HCT116 (cell line): Measurements from ENCODE around the gene PAX1. TPM values are rescaled to one million over a fixed set of nuclear protein-coding genes. Genes with fewer than 3 reads are reported as not detected.

Source experiments
- ATAC-seq: fragments of 200-7000 bp; cut with Tn5 transposase; 2 replicates; pipeline ENCODE4 v1.9.1; 2020; ENCODE audit warnings: mild to moderate bottlenecking, moderate library complexity
- BruUV-seq: library from RNA; stranded (reverse); fragments of 400-500 nt; replicated peaks from 2 replicates; lab custom pipeline; 2021; lab: Mats Ljungman, UMichigan
- CTCF ChIA-PET: fragments of 300-600 bp; sonication (Branson Sonifier 250); formaldehyde crosslinking; loops from one replicate; lab custom pipeline; 2021; ENCODE audit warnings: antibody characterized with exemption; lab: Charles Lee
- POLR2A ChIA-PET: fragments of 300-600, 350-600 bp; sonication (Branson Sonifier 250); formaldehyde crosslinking; loops from one replicate; lab custom pipeline; 2021; ENCODE audit warnings: antibody characterized with exemption; lab: Charles Lee
- RAD21 ChIA-PET, 2 experiments: fragments of 300-600 bp; sonication (Branson Sonifier 250); formaldehyde crosslinking; loops; one replicate each; lab custom pipeline; 2023; ENCODE audit warnings: low total read pairs in 2 of 2; ENCODE audit not compliant: uncharacterized antibody in 2 of 2, unreplicated experiment in 2 of 2, low non-redundant PET in 1 of 2; lab: Charles Lee
- DNase-seq: peaks from one replicate; pipeline ENCODE4 v3.0.0-alpha.2; 2010; ENCODE audit warnings: low read depth, low spot score
- H2AFZ ChIP-seq: fragments of 200-600 bp; shearing (Covaris generic), sonication (generic); 2 replicates; pipeline ENCODE4 v1.6.1; 2017; ENCODE audit warnings: low read depth, mixed run types, mixed read lengths, antibody characterized with exemption, low read length; ENCODE audit not compliant: poor library complexity, severe bottlenecking
- H3K27ac ChIP-seq: 2 replicates; pipeline ENCODE4 v1.5.1; 2012; ENCODE audit warnings: low read depth, low read length
- H3K27me3 ChIP-seq: fragments of 200-600 bp; sonication (generic); 2 replicates; pipeline ENCODE4 v1.6.1; 2016; ENCODE audit warnings: mixed run types, low read length, mixed read lengths; ENCODE audit not compliant: insufficient read depth
- H3K36me3 ChIP-seq, 2 experiments: fragments of 200-500 bp in 1 of 2; fragments of 200-600 bp in 1 of 2; sonication (Bioruptor generic) in 1 of 2; sonication (generic) in 1 of 2; 2 replicates each; pipeline versions ENCODE4 v1.5.1 to v1.6.1; 2014 to 2016; ENCODE audit warnings: low read length in 2 of 2, inconsistent platforms in 1 of 2, mixed read lengths in 1 of 2, mixed run types in 1 of 2; ENCODE audit not compliant: insufficient read depth in 2 of 2, control insufficient read depth in 1 of 2
- H3K4me1 ChIP-seq, 2 experiments: fragments of 200-600 bp in 1 of 2; sonication (generic) in 1 of 2; 2 replicates each; pipeline versions ENCODE4 v1.5.1 to v1.6.1; 2012 to 2017; ENCODE audit warnings: low read length in 2 of 2, inconsistent platforms in 1 of 2, mild to moderate bottlenecking in 1 of 2, mixed read lengths in 1 of 2, mixed run types in 1 of 2, moderate library complexity in 1 of 2; ENCODE audit not compliant: insufficient read depth in 2 of 2, control insufficient read depth in 1 of 2
- H3K4me2 ChIP-seq: fragments of 200-600 bp; sonication (generic); 2 replicates; pipeline ENCODE4 v1.6.1; 2017; ENCODE audit warnings: mixed run types, low read length, mixed read lengths
- H3K4me3 ChIP-seq, 2 experiments: fragments of 200-600 bp in 1 of 2; sonication (generic) in 1 of 2; replicated peaks in 1 of 2; 2 replicates each; pipeline ENCODE4 v1.5.1; 2011 to 2016; ENCODE audit warnings: low read length in 2 of 2, control low read depth in 1 of 2, low read depth in 1 of 2, mild to moderate bottlenecking in 1 of 2, mixed read lengths in 1 of 2, mixed run types in 1 of 2
- H3K79me2 ChIP-seq: fragments of 200-600 bp; sonication (generic); 2 replicates; pipeline ENCODE4 v1.6.1; 2017; ENCODE audit warnings: mild to moderate bottlenecking, mixed run types, low read length, moderate library complexity, mixed read lengths; ENCODE audit not compliant: insufficient read depth
- H3K9ac ChIP-seq: fragments of 200-600 bp; sonication (generic); 2 replicates; pipeline ENCODE4 v1.6.1; 2016; ENCODE audit warnings: low read length, mixed read lengths
- H3K9me2 ChIP-seq: fragments of 200-600 bp; sonication (generic), shearing (Covaris generic); 2 replicates; pipeline ENCODE4 v1.6.1; 2017; ENCODE audit warnings: mixed run types, mild to moderate bottlenecking, moderate library complexity; ENCODE audit not compliant: insufficient read depth
- H3K9me3 ChIP-seq, 2 experiments: fragments of 200-500 bp in 1 of 2; fragments of 200-600 bp in 1 of 2; sonication (Bioruptor generic) in 1 of 2; sonication (generic) in 1 of 2; 2 replicates each; pipeline ENCODE4 v1.6.1; 2014 to 2017; ENCODE audit warnings: low read length in 2 of 2, mixed read lengths in 2 of 2, inconsistent platforms in 1 of 2, low read depth in 1 of 2, mild to moderate bottlenecking in 1 of 2, mixed run types in 1 of 2, moderate library complexity in 1 of 2; ENCODE audit not compliant: control insufficient read depth in 1 of 2, insufficient read depth in 1 of 2
- H4K20me1 ChIP-seq: fragments of 200-600 bp; sonication (generic), shearing (Covaris generic); 2 replicates; pipeline ENCODE4 v1.6.1; 2017; ENCODE audit warnings: mixed run types, mild to moderate bottlenecking, moderate library complexity; ENCODE audit not compliant: insufficient read depth
- EZH2 ChIP-seq: fragments of 200-600 bp; sonication (generic); IDR thresholded peaks from 2 replicates; pipeline ENCODE4 v1.6.1; 2017; ENCODE audit warnings: antibody characterized with exemption, mixed run types
- POLR2A ChIP-seq: IDR thresholded peaks from 2 replicates; pipeline ENCODE4 v1.7.0; 2011; ENCODE audit warnings: borderline replicate concordance; ENCODE audit not compliant: insufficient read depth, insufficient read length; ENCODE audit errors: extremely low read depth
- SIN3A ChIP-seq: IDR thresholded peaks from 2 replicates; pipeline ENCODE4 v1.6.1; 2012; ENCODE audit warnings: low read depth
- SP1 ChIP-seq: IDR thresholded peaks from 2 replicates; pipeline ENCODE4 v1.6.1; 2012; ENCODE audit warnings: low read depth
- SRF ChIP-seq: IDR thresholded peaks from 2 replicates; pipeline ENCODE4 v1.6.1; 2012; ENCODE audit warnings: low read depth
- TCF7L2 ChIP-seq: IDR thresholded peaks from 2 replicates; pipeline ENCODE4 v1.7.0; 2011; ENCODE audit warnings: borderline replicate concordance, inconsistent platforms; ENCODE audit not compliant: insufficient read depth, insufficient read length; ENCODE audit errors: extremely low read depth
- YY1 ChIP-seq: IDR thresholded peaks from 2 replicates; pipeline ENCODE4 v1.6.1; 2011; ENCODE audit warnings: low read length, low read depth, moderate library complexity, mild to moderate bottlenecking; ENCODE audit not compliant: insufficient replicate concordance; ENCODE audit errors: extremely low read depth
- ZFX ChIP-seq: fragments of 450-650 bp; IDR thresholded peaks from 2 replicates; pipeline ENCODE4 v1.6.1; 2017
- ZNF274 ChIP-seq: fragments of 200-500 bp; sonication (Bioruptor generic); IDR thresholded peaks from 2 replicates; pipeline ENCODE4 v1.6.1; 2014; ENCODE audit warnings: mild to moderate bottlenecking, low read depth, low read length, inconsistent platforms
- intact Hi-C: fragments of 100-400 bp; cut with micrococcal nuclease; formaldehyde crosslinking; loops from 2 replicates; pipeline ENCODE4 v1.10.0; 2022
- total RNA-seq: library from RNA; stranded (reverse); gene quantifications from one replicate; pipeline ENCODE4 v1.2.1, GENCODE V29; 2021; ENCODE audit not compliant: unreplicated experiment
- TF ChIP-seq, protein P1 (sequence below): IDR thresholded peaks from 2 replicates; pipeline ENCODE4 v1.6.1; 2012; ENCODE audit warnings: low read depth
- TF ChIP-seq, protein P2 (sequence below): IDR thresholded peaks from 2 replicates; pipeline ENCODE4 v1.6.1; 2012

PAX1 gene
- total RNA-seq, 1 experiment from 2014 or later = not detected

DNA sequence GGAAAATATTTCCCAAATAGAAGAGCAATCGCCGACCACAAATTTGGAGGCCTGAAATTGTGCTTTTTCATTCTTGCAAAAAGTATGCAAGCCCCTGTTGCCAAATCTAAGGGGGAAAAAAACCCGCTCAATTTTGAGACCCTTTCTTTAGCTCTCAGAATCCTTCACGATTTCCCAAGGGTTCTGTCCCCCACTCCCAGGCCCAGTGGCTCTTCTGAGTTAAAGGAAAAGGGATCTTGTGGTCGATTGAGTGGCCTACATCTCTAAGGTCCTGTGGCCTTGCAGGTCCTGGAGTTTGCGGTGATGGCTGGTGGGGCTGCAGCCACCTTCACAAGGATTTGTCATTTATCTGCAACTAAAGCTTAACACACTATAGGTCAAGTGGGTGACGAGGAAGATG lies 1.8 kb downstream of the PAX1 start:
- Histone ChIP-seq H3K79me2 (no peaks in the 10 kb centered on the region), H3K4me2 (no peak overlapping the region), H3K36me3 (no peaks in the 10 kb centered on the region), H4K20me1 (no peaks in the 10 kb centered on the region), H3K9ac (no peak overlapping the region), H3K4me1 (no peaks in the 10 kb centered on the region), H2AFZ (no peak overlapping the region), H3K9me3 (no peaks in the 10 kb centered on the region), H3K9me2 (no peaks in the 10 kb centered on the region), H3K27ac (no peak overlapping the region), H3K27me3 (no peaks in the 10 kb centered on the region), H3K4me3 (no peak overlapping the region)
- DNase-seq = no peak
- no peak for ATAC-seq
- POLR2A ChIA-PET = no interaction called here
- CTCF ChIA-PET = no interaction called here
- BruUV-seq = no TSS peak
- RAD21 ChIA-PET = no interaction called here
- intact Hi-C loops = no loop called here
- TF ChIP-seq POLR2A (no peak), SRF (no peak), TCF7L2 (no peak), EZH2 (no peak), YY1 (no peak), ZFX (no peak), SIN3A (no peak), SP1 (no peak), ZNF274 (no peak)
- TF ChIP-seq, protein P1, sequence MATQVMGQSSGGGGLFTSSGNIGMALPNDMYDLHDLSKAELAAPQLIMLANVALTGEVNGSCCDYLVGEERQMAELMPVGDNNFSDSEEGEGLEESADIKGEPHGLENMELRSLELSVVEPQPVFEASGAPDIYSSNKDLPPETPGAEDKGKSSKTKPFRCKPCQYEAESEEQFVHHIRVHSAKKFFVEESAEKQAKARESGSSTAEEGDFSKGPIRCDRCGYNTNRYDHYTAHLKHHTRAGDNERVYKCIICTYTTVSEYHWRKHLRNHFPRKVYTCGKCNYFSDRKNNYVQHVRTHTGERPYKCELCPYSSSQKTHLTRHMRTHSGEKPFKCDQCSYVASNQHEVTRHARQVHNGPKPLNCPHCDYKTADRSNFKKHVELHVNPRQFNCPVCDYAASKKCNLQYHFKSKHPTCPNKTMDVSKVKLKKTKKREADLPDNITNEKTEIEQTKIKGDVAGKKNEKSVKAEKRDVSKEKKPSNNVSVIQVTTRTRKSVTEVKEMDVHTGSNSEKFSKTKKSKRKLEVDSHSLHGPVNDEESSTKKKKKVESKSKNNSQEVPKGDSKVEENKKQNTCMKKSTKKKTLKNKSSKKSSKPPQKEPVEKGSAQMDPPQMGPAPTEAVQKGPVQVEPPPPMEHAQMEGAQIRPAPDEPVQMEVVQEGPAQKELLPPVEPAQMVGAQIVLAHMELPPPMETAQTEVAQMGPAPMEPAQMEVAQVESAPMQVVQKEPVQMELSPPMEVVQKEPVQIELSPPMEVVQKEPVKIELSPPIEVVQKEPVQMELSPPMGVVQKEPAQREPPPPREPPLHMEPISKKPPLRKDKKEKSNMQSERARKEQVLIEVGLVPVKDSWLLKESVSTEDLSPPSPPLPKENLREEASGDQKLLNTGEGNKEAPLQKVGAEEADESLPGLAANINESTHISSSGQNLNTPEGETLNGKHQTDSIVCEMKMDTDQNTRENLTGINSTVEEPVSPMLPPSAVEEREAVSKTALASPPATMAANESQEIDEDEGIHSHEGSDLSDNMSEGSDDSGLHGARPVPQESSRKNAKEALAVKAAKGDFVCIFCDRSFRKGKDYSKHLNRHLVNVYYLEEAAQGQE = no peak
- TF ChIP-seq, protein P2, sequence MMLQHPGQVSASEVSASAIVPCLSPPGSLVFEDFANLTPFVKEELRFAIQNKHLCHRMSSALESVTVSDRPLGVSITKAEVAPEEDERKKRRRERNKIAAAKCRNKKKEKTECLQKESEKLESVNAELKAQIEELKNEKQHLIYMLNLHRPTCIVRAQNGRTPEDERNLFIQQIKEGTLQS = no peak
